Measurements from ENCODE around the gene APOA1. TPM values are rescaled to one million over a fixed set of nuclear protein-coding genes. Genes with fewer than 3 reads are reported as not detected.
A peak's percentile ranks its signal among the peaks of the same experiment; 100 is the strongest.

Gene APOA1
- total and polyA plus RNA-seq, 2 of the 4 experiments (the other 2 are of a cell fraction) = 0.18 to 0.89 TPM

DNA sequence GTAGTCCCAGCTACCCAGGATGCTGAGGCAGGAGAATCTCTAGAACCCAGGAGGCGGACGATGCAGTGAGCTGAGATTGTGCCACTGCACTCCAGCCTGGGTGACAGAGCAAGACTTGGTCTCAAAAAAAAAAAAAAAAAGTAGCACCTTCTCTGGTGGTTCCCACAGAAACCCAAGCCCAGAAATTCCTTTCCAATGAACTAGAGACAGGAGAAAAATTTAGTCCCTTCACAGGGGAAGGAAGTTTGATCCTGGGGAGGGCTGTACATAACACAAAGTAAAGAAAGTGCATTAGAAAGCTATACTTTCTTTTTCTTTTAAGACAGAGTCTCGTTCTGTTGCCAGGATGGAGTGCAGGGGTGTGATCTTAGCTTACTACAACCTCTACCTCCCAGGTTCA, 25.5 kb upstream of the APOA1 start:
- Histone ChIP-seq H2BK20ac (ENCODE audit: low read depth, low read length) (no peak overlapping the region), H2BK120ac (ENCODE audit: low read depth, low read length) (no peak overlapping the region), H2BK5ac (ENCODE audit: low read depth, low read length, poor library complexity, severe bottlenecking) (no peak overlapping the region), H3K9ac (ENCODE audit: low read depth, low read length) (no peak overlapping the region), H3K4me3 (ENCODE audit: insufficient read depth, low read depth, low read length) (no peak overlapping the region), H3K23ac (ENCODE audit: low read depth, low read length) (no peak overlapping the region), H3K79me1 (ENCODE audit: low read depth in 1 of 2, low read length in 2 of 2) (no peaks in the 10 kb centered on the region), H4K5ac (ENCODE audit: low read depth, low read length) (no peak overlapping the region), H3K18ac (ENCODE audit: low read depth, low read length) (no peak overlapping the region), H3K4ac (ENCODE audit: low read depth, low read length) (no peak overlapping the region), H3K9me3 (ENCODE audit: control insufficient read depth, insufficient read depth, low read length) (no peaks in the 10 kb centered on the region), H3K36me3 (ENCODE audit: control insufficient read depth, insufficient read depth, low read length) (peaks cover 43% of the 10 kb centered on the region), H2AK9ac (replicated peaks; ENCODE audit: low read depth, low read length, poor library complexity) (no peak overlapping the region), H3K14ac (replicated peaks; ENCODE audit: low read depth, low read length) (no peak overlapping the region), H4K20me1 (ENCODE audit: insufficient read depth, low read length) (no peaks in the 10 kb centered on the region), H3K9me1 (ENCODE audit: insufficient read depth, low read length) (peaks cover 14% of the 10 kb centered on the region), H3K27me3 (ENCODE audit: control insufficient read depth, insufficient read depth, low read length) (no peaks in the 10 kb centered on the region), H3K4me1 (ENCODE audit: control insufficient read depth, insufficient read depth, low read length) (peaks cover 14% of the 10 kb centered on the region), H2AK5ac (ENCODE audit: low read depth, low read length) (no peak overlapping the region), H2AFZ (replicated peaks; ENCODE audit: low read length, poor library complexity) (no peak overlapping the region), H3K27ac (ENCODE audit: insufficient read depth, low read length) (no peak overlapping the region), H4K91ac (ENCODE audit: insufficient read depth, low read depth, low read length) (no peak overlapping the region), H3K56ac (ENCODE audit: extremely low read depth, insufficient read depth, low read length) (no peak overlapping the region), H3K4me2 (ENCODE audit: low read depth, low read length) (no peak overlapping the region; the same call in 1 of the 2 replicates), H4K8ac (ENCODE audit: low read depth in 2 of 2, low read length in 2 of 2) (no peak overlapping the region), H2BK15ac (ENCODE audit: low read depth, low read length) (no peak overlapping the region)
- 93% methylated on average over 2 of the region's 3 CpGs; no CpG with 5 or more reads in 1 of the 2 experiments for WGBS, 2 experiments (ENCODE audit: extremely low coverage in 2 of 2, insufficient read length in 1 of 2)
- TF ChIP-seq CHD1 (IDR thresholded peaks at IDR 0.05; ENCODE audit: low read depth, low read length) (no peak), FOS (IDR thresholded peaks at IDR 0.05; ENCODE audit: low read depth, low read length) (no peak), MAFK (IDR thresholded peaks at IDR 0.05; ENCODE audit: low read depth, low read length) (no peak), NFE2L2 (IDR thresholded peaks at IDR 0.05; ENCODE audit: low read depth, low read length) (no peak), MAZ (IDR thresholded peaks at IDR 0.05; ENCODE audit: borderline replicate concordance, low read depth, low read length) (no peak), MXI1 (IDR thresholded peaks at IDR 0.05; ENCODE audit: borderline replicate concordance, low read depth, low read length) (no peak), RFX5 (IDR thresholded peaks at IDR 0.05; ENCODE audit: low read depth, low read length) (no peak), RAD21 (IDR thresholded peaks at IDR 0.05; ENCODE audit: low read length) (no peak), CEBPB (IDR thresholded peaks at IDR 0.05; ENCODE audit: low read depth, low read length) (no peak), POLR2A (IDR thresholded peaks at IDR 0.05; ENCODE audit: low read depth, low read length) (no peak), RCOR1 (IDR thresholded peaks at IDR 0.05; ENCODE audit: insufficient replicate concordance, low read length) (no peak), BHLHE40 (IDR thresholded peaks at IDR 0.05; ENCODE audit: low read depth, low read length) (no peak)
- TF ChIP-seq, protein P1, sequence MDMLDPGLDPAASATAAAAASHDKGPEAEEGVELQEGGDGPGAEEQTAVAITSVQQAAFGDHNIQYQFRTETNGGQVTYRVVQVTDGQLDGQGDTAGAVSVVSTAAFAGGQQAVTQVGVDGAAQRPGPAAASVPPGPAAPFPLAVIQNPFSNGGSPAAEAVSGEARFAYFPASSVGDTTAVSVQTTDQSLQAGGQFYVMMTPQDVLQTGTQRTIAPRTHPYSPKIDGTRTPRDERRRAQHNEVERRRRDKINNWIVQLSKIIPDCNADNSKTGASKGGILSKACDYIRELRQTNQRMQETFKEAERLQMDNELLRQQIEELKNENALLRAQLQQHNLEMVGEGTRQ (IDR thresholded peaks at IDR 0.05; ENCODE audit: low read depth, low read length) = no peak
- TF ChIP-seq, protein P2, sequence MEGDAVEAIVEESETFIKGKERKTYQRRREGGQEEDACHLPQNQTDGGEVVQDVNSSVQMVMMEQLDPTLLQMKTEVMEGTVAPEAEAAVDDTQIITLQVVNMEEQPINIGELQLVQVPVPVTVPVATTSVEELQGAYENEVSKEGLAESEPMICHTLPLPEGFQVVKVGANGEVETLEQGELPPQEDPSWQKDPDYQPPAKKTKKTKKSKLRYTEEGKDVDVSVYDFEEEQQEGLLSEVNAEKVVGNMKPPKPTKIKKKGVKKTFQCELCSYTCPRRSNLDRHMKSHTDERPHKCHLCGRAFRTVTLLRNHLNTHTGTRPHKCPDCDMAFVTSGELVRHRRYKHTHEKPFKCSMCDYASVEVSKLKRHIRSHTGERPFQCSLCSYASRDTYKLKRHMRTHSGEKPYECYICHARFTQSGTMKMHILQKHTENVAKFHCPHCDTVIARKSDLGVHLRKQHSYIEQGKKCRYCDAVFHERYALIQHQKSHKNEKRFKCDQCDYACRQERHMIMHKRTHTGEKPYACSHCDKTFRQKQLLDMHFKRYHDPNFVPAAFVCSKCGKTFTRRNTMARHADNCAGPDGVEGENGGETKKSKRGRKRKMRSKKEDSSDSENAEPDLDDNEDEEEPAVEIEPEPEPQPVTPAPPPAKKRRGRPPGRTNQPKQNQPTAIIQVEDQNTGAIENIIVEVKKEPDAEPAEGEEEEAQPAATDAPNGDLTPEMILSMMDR (conservative IDR thresholded peaks at IDR 0.05; ENCODE audit: low read depth, low read length) = no peak
- ChIA-PET POLR2A (ENCODE audit: unreplicated experiment) (no interaction called here), CTCF (interaction anchor here (1.4 to 1.7 kb wide), 2 partner anchors 17 to 72 kb away, joined by 4 to 5 read pairs; partner anchors contain the start of gene APOA5)
- in situ Hi-C loops (cut with MboI; ENCODE audit: low sequenced_read_pairs) = no loop called here
- dilution Hi-C loops (cut with HindIII; ENCODE audit: low sequenced_read_pairs, unreplicated experiment) = no loop called here
- no peak; the same call in 1 of the 2 replicates for ATAC-seq (ENCODE audit: low read depth)
- no TSS peak for BruUV-seq (replicated peaks)
- peak; percentile 34 for DNase-seq
- intact Hi-C loops (cut with micrococcal nuclease) = no loop called here

Data from IMR-90 (cell line).